Neural crest cell (in vitro differentiated cells): Measurements from ENCODE around the gene ANTKMT. TPM values are rescaled to one million over a fixed set of nuclear protein-coding genes. Genes with fewer than 3 reads are reported as not detected.
A peak's percentile ranks its signal among the peaks of the same experiment; 100 is the strongest.

ENCODE experiments used
- DNase-seq: peaks from one replicate; pipeline ENCODE4 v3.0.0; 2021; ENCODE audit warnings: low read depth, mixed read lengths, low spot score
- H3K27ac Mint-ChIP-seq: one replicate; pipeline ENCODE4 v1.8.0; 2021; ENCODE audit warnings: mild to moderate bottlenecking, mixed read lengths; ENCODE audit not compliant: unreplicated experiment
- H3K27me3 Mint-ChIP-seq: 2 replicates; pipeline ENCODE4 v1.8.0; 2021; ENCODE audit warnings: low read depth, mild to moderate bottlenecking, mixed read lengths
- H3K36me3 Mint-ChIP-seq: 2 replicates; pipeline ENCODE4 v1.8.0; 2021; ENCODE audit warnings: low read depth, mild to moderate bottlenecking, mixed read lengths
- H3K4me1 Mint-ChIP-seq: 2 replicates; pipeline ENCODE4 v1.8.0; 2021; ENCODE audit warnings: mixed read lengths
- H3K4me3 Mint-ChIP-seq: one replicate; pipeline ENCODE4 v1.8.0; 2021; ENCODE audit warnings: mild to moderate bottlenecking, mixed read lengths
- H3K9me3 Mint-ChIP-seq: 2 replicates; pipeline ENCODE4 v1.8.0; 2021; ENCODE audit warnings: mixed read lengths
- total RNA-seq: library from RNA; stranded (reverse); gene quantifications from 2 replicates; pipeline ENCODE4 v1.2.1, GENCODE V29; 2021
- TF ChIP-seq, protein P1 (sequence below): fragments of 200-600 bp; sonication (generic); conservative IDR thresholded peaks from 2 replicates; pipeline ENCODE4 v1.5.0; 2021; ENCODE audit warnings: antibody characterized with exemption, mild to moderate bottlenecking

The ANTKMT gene
- total RNA-seq, 1 donor from 2014 or later = 51.1 TPM

DNA sequence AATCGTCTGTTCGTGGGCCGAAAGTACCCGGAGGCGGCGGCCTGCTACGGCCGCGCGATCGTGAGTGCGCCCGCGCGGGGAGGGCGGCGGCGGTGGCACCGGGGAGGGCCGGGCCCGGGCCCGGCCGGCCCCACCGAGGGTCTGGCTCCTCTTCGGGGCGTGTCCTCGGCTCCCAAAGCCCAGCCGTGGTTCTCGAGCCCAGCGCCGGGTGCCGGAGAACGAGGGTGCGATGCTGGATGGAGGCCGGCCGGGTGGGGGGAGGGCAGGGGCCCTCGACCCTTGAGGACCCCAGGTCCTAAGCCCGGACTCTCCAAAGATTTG lies 40.4 kb upstream of the ANTKMT start:
- Mint-ChIP-seq H3K9me3 (no peaks in the 10 kb centered on the region), H3K27me3 (peaks cover 12% of the 10 kb centered on the region), H3K36me3 (peaks cover 3% of the 10 kb centered on the region), H3K4me3 (peak overlapping the region; percentile 90), H3K27ac (no peak overlapping the region), H3K4me1 (peaks cover 18% of the 10 kb centered on the region)
- TF ChIP-seq, protein P1, sequence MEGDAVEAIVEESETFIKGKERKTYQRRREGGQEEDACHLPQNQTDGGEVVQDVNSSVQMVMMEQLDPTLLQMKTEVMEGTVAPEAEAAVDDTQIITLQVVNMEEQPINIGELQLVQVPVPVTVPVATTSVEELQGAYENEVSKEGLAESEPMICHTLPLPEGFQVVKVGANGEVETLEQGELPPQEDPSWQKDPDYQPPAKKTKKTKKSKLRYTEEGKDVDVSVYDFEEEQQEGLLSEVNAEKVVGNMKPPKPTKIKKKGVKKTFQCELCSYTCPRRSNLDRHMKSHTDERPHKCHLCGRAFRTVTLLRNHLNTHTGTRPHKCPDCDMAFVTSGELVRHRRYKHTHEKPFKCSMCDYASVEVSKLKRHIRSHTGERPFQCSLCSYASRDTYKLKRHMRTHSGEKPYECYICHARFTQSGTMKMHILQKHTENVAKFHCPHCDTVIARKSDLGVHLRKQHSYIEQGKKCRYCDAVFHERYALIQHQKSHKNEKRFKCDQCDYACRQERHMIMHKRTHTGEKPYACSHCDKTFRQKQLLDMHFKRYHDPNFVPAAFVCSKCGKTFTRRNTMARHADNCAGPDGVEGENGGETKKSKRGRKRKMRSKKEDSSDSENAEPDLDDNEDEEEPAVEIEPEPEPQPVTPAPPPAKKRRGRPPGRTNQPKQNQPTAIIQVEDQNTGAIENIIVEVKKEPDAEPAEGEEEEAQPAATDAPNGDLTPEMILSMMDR = no peak
- DNase-seq = no peak

DNA sequence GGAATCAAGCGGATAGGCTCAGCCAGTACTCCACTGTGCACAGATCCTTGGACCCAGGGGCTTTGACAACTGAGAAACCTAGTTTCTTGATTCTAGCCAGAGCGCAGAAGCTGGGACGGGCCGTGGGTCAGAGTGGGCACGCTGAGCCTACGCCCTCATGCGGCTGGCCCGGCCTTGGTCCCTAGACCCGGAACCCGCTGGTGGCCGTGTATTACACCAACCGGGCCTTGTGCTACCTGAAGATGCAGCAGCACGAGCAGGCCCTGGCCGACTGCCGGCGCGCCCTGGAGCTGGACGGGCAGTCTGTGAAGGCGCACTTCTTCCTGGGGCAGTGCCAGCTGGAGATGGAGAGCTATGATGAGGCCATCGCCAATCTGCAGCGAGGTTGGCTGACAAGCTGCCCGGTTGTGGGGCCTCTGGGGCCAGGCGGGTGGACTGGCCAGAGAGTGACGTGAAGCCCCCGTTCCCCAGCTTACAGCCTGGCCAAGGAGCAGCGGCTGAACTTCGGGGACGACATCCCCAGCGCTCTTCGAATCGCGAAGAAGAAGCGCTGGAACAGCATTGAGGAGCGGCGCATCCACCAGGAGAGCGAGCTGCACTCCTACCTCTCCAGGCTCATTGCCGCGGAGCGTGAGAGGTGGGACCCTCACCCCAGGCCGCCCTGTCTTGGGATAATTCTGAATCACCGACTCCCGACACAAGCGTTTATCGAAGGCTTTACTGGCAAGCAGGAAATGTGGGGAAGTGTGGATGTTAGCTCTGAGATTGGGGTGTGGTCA lies 39.8 kb upstream of the ANTKMT start:
- Mint-ChIP-seq H3K36me3 (peaks cover 4% of the 10 kb centered on the region), H3K27me3 (peaks cover 14% of the 10 kb centered on the region), H3K4me1 (peaks cover 18% of the 10 kb centered on the region), H3K4me3 (peak overlapping the region; percentile 90), H3K9me3 (no peaks in the 10 kb centered on the region), H3K27ac (no peak overlapping the region)
- TF ChIP-seq, protein P1 = no peak
- DNase-seq = no peak

DNA sequence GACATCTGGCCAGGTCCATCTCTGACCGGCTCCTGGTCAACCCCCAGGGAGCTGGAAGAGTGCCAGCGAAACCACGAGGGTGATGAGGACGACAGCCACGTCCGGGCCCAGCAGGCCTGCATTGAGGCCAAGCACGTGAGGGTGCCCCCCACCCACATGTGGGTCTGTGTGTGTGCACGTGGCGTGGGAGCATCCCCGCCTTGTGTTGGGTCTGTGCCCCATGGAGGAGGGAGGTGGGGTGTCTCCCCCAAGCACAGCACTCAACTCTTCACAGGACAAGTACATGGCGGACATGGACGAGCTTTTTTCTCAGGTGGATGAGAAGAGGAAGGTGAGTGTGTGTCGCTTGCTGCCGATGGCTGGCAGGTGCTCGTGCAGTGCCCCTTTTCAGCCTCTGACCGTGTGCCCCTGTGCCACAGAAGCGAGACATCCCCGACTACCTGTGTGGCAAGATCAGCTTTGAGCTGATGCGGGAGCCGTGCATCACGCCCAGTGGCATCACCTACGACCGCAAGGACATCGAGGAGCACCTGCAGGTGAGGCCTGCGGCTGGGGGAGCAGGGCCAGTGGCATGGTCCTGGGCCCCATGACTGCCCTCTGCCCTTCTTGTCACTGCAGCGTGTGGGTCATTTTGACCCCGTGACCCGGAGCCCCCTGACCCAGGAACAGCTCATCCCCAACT lies 39.1 kb upstream of the ANTKMT start:
- Mint-ChIP-seq H3K36me3 (peaks cover 5% of the 10 kb centered on the region), H3K9me3 (no peaks in the 10 kb centered on the region), H3K4me3 (peak overlapping the region; percentile 90), H3K4me1 (peaks cover 18% of the 10 kb centered on the region), H3K27me3 (peaks cover 10% of the 10 kb centered on the region), H3K27ac (peak overlapping the region; percentile 12)
- TF ChIP-seq, protein P1 = no peak
- DNase-seq = no peak

DNA sequence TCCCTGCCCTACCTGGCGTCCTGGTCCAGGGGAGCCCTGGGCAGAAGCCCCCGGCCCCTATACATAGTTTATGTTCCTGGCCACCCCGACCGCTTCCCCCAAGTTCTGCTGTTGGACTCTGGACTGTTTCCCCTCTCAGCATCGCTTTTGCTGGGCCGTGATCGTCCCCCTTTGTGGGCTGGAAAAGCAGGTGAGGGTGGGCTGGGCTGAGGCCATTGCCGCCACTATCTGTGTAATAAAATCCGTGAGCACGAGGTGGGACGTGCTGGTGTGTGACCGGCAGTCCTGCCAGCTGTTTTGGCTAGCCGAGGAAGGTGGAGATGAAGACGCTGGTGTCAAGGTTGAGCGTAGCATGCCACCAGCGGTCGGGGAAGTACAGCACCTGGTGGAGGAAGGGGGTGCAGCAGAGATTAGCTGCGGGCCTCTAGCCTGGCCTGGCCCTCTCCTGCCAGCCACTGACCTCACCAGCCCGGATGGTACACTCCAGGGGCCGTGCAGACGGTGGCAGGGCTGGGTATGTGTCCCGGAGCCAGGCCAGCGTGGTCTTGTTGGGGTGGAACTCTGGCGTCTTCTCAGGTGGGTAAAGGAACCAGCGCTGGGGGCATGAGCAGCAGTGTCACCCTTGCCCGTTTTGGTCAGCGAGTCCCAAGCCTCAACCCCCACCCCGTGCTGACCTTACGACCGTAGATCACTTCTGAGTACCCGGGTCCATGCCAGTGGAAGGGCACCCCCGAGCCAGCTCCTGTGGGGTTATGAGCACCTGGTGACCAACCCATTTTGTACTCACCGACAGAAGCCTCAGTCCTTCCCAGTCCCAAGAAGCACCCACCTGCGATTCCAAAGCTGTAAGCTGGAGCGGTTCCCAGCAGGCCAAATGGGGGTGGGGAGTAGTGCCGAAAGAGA lies 38.2 kb upstream of the ANTKMT start:
- TF ChIP-seq, protein P1 = no peak
- Mint-ChIP-seq H3K27ac (peak overlapping the region; percentile 67), H3K4me3 (peak overlapping the region; percentile 90), H3K27me3 (peaks cover 10% of the 10 kb centered on the region), H3K36me3 (peaks cover 5% of the 10 kb centered on the region), H3K4me1 (peaks cover 18% of the 10 kb centered on the region), H3K9me3 (no peaks in the 10 kb centered on the region)
- DNase-seq = no peak

DNA sequence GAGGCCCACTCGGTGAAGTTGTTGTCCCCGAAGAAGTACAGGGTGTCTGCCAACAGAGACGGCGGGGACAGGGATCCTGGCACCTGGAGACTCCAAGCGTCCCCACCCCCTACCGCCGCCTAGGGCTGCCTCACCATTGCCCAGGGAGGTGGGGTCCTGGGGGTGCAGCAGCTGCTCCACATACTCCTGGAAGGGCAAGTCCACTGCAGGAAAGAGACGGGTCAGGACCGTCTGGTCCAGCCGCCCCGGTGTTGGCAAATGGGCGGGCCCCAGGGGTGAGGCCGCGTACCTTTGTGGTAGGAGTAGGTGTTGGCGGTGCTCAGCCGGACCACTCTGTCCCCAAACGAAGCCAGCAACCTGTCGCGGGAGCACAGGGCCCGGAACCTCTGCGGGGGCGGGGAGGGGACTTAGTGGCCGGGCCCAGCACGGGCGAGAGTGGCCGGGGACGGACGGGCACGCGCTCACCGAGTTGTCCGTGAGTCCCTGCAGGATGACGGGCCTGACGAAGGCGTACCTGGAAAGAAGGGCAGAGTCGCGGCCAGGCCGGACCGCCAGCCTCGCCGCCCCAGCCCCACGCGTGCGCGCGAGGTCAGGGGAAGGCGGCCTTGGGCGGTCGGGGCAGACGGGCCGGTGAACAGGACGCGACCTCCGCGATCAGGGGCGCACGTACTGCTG lies 37.4 kb upstream of the ANTKMT start:
- Mint-ChIP-seq H3K27ac (peak overlapping the region; percentile 12), H3K9me3 (no peaks in the 10 kb centered on the region), H3K27me3 (peaks cover 10% of the 10 kb centered on the region), H3K4me3 (peak overlapping the region; percentile 90), H3K36me3 (peaks cover 5% of the 10 kb centered on the region), H3K4me1 (peaks cover 18% of the 10 kb centered on the region)
- DNase-seq = no peak
- TF ChIP-seq, protein P1 = no peak
